Testis (tissue), 2 donors: ENCODE data around the gene CEACAM3.

Source experiments
- CTCF ChIP-seq, 3 experiments: fragments of 450-650 bp in 2 of 3; fragments of 200-600 bp in 1 of 3; sonication (generic) in 1 of 3; IDR thresholded peaks; one replicate each; pipeline ENCODE4 v1.5.1; 2016 to 2019; ENCODE audit warnings: antibody characterized with exemption in 3 of 3, mild to moderate bottlenecking in 2 of 3, moderate library complexity in 1 of 3
- POLR2A ChIP-seq: fragments of 450-650 bp; IDR thresholded peaks from one replicate; pipeline ENCODE4 v1.6.1; 2017; ENCODE audit warnings: antibody characterized with exemption, mild to moderate bottlenecking, moderate library complexity

- TF ChIP-seq CTCF (IDR thresholded peaks at IDR 0.05) (no peak), POLR2A (no peak)
These were observed 11.6 kb upstream of the CEACAM3 start for GRCh38 chr19:41784743-41785142.
